ENCODE results near the gene SORD.
"Not testable (repeated sequence)": the region's sequence is repeated elsewhere in the genome, so short reads cannot be mapped to it uniquely, and the experiment has no call there.

The SORD gene

GRCh38 chr15:45069942-45070360 is 47.0 kb downstream of the SORD start:
- not testable (repeated sequence) for DNase-seq

- not testable (repeated sequence) for DNase-seq
Measured at GRCh38 chr15:45073602-45074001, 50.6 kb downstream of the SORD start.

GRCh38 chr15:45075440-45076320 is 52.7 kb downstream of the SORD start:
- DNase-seq, result not testable (repeated sequence)

- not testable (repeated sequence) for DNase-seq
Measured at GRCh38 chr15:45077391-45077790, 54.4 kb downstream of the SORD start.

- not testable (repeated sequence) for DNase-seq
Measured at GRCh38 chr15:45079201-45079600, 56.2 kb downstream of the SORD start.

GRCh38 chr15:45079628-45080246 is 56.7 kb downstream of the SORD start:
- not testable (repeated sequence) for DNase-seq

- not testable (repeated sequence) for DNase-seq
Measured at GRCh38 chr15:45080593-45080992, 57.6 kb downstream of the SORD start.

- not testable (repeated sequence) for DNase-seq
Measured at GRCh38 chr15:45082412-45082811, 59.4 kb downstream of the SORD start.

GRCh38 chr15:45083223-45083622 is 60.2 kb downstream of the SORD start:
- DNase-seq, result no peak

GRCh38 chr15:45084163-45084562 is 61.2 kb downstream of the SORD start:
- no peak for DNase-seq

GRCh38 chr15:45087513-45087912 is 64.5 kb downstream of the SORD start:
- DNase-seq, result no peak

GRCh38 chr15:45088801-45089711 is 66.1 kb downstream of the SORD start:
- DNase-seq, result no peak

- no peak for DNase-seq
Measured at GRCh38 chr15:45089712-45090373, 66.8 kb downstream of the SORD start.

- no peak for DNase-seq
Measured at GRCh38 chr15:45091161-45091560, 68.2 kb downstream of the SORD start.

- no peak for DNase-seq
Measured at GRCh38 chr15:45091576-45091975, 68.6 kb downstream of the SORD start.

GRCh38 chr15:45093013-45093412 is 70.0 kb downstream of the SORD start:
- no peak for DNase-seq

- no peak for DNase-seq
Measured at GRCh38 chr15:45093622-45094357, 70.8 kb downstream of the SORD start.

GRCh38 chr15:45094358-45094730 is 71.3 kb downstream of the SORD start:
- DNase-seq, result no peak

- no peak for DNase-seq
Measured at GRCh38 chr15:45095661-45096060, 72.7 kb downstream of the SORD start.

GRCh38 chr15:45097466-45097865 is 74.5 kb downstream of the SORD start:
- DNase-seq, result no peak

- no peak for DNase-seq
Measured at GRCh38 chr15:45099549-45100165, 76.7 kb downstream of the SORD start.

All from SW 1271 (cell line).